ENCODE measurements around the gene EXOC3L1. TPM values are rescaled to one million over a fixed set of nuclear protein-coding genes. Genes with fewer than 3 reads are reported as not detected.

Gene EXOC3L1
- total RNA-seq, 1 donor from 2014 or later = 15.6 TPM

GRCh38 chr16:67166110-67166547 is 23.8 kb downstream of the EXOC3L1 start:
- peaks cover 66% of the 10 kb centered on the region for H3K4me1 ChIP-seq
- peaks cover 38% of the 10 kb centered on the region for H3K27me3 ChIP-seq (ENCODE audit: low read depth)

GRCh38 chr16:67165121-67166078 is 24.5 kb downstream of the EXOC3L1 start:
- peak overlapping the region; percentile 64 for H3K27ac ChIP-seq
- no peak for TF ChIP-seq CTCF (IDR thresholded peaks at IDR 0.05)
- H3K9me3 ChIP-seq = no peaks in the 10 kb centered on the region
- DNase-seq = no peak
- H3K36me3 ChIP-seq = peaks cover 7% of the 10 kb centered on the region
- peak overlapping the region; percentile 54 for H3K4me3 ChIP-seq
- intact Hi-C loops (cut with DNase I) = no loop called here
- no peak for ATAC-seq
- peaks cover 38% of the 10 kb centered on the region for H3K27me3 ChIP-seq (ENCODE audit: low read depth)
- H3K4me1 ChIP-seq = peaks cover 62% of the 10 kb centered on the region

More at GRCh38 chr16:67166110-67166547, 23.8 kb downstream of the EXOC3L1 start:
- no peak for TF ChIP-seq CTCF (IDR thresholded peaks at IDR 0.05)
- no peak for DNase-seq
- Histone ChIP-seq H3K4me3 (no peak overlapping the region), H3K36me3 (peaks cover 7% of the 10 kb centered on the region), H3K27ac (no peak overlapping the region), H3K9me3 (no peaks in the 10 kb centered on the region)
- intact Hi-C loops (cut with DNase I) = no loop called here
- no peak for ATAC-seq

GRCh38 chr16:67164599-67165061 is 25.3 kb downstream of the EXOC3L1 start, which contains the start of gene HSF4:
HSF4 (plus strand) TSS chr16:67164745; CDS start chr16:67164812, 67 bp downstream.
- Histone ChIP-seq H3K36me3 (peaks cover 7% of the 10 kb centered on the region), H3K9me3 (no peaks in the 10 kb centered on the region), H3K4me1 (peaks cover 55% of the 10 kb centered on the region), H3K27me3 (ENCODE audit: low read depth) (peaks cover 38% of the 10 kb centered on the region), H3K27ac (peak within 1 kb of the TSS; percentile 64), H3K4me3 (peak within 1 kb of the TSS; percentile 54)
- TF ChIP-seq CTCF (IDR thresholded peaks at IDR 0.05) = no peak
- DNase-seq (peak; percentile 78), ATAC-seq (peak; percentile 46 to 53)
- intact Hi-C loops (cut with DNase I) = no loop called here

GRCh38 chr16:67163999-67164558 is 25.9 kb downstream of the EXOC3L1 start:
- Histone ChIP-seq H3K27ac (peak overlapping the region; percentile 36), H3K27me3 (ENCODE audit: low read depth) (peaks cover 38% of the 10 kb centered on the region), H3K9me3 (no peaks in the 10 kb centered on the region), H3K36me3 (peaks cover 7% of the 10 kb centered on the region), H3K4me1 (peaks cover 52% of the 10 kb centered on the region), H3K4me3 (peak overlapping the region; percentile 54)
- DNase-seq (no peak), ATAC-seq (no peak)
- TF ChIP-seq CTCF (IDR thresholded peaks at IDR 0.05) = no peak
- intact Hi-C loops (cut with DNase I) = no loop called here

GRCh38 chr16:67163164-67163998 is 26.6 kb downstream of the EXOC3L1 start:
- ATAC-seq (peak in 1 of 2 donors; percentile 2), DNase-seq (no peak)
- Histone ChIP-seq H3K27ac (peak overlapping the region; percentile 36), H3K36me3 (peaks cover 7% of the 10 kb centered on the region), H3K9me3 (no peaks in the 10 kb centered on the region), H3K4me3 (peak overlapping the region; percentile 54), H3K4me1 (peaks cover 56% of the 10 kb centered on the region), H3K27me3 (ENCODE audit: low read depth) (peaks cover 38% of the 10 kb centered on the region)
- TF ChIP-seq CTCF (IDR thresholded peaks at IDR 0.05) = no peak
- intact Hi-C loops (cut with DNase I) = no loop called here
